Embryonic facial prominence (tissue), 1 donor: ENCODE results near the gene SLIT3.

Experiments
- DNase-seq: peaks from one replicate; pipeline ENCODE4 v3.0.0-alpha.2; 2016; ENCODE audit errors: extremely low spot score

Gene SLIT3

GRCh38 chr5:169300468-169301385 lies at the start of gene SLIT3:
SLIT3 (minus strand) TSS chr5:169301139; CDS start chr5:169300709, 430 bp downstream.
- peak; percentile 81 for DNase-seq

- DNase-seq = no peak
Measured at GRCh38 chr5:169350016-169350415, 49.1 kb upstream of the SLIT3 start.

DNA sequence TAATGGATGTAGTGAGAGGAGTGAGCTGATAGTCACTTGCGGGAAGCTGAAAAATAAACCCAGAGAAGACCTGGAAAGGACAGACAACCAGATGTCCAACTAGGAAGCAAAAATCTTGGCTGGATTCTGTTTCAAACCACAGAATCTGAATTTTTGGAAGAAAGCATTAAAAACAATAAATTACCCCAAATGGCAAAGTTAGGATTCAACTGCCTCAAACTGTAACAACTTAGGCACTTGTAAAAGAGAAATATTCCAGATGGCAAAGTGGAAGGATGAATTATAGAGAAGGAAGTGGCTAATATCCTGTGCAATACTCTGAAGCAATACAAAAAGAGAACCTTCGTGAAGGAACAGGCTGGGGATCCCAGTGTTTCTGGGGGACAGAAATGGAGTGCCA lies 46.8 kb upstream of the SLIT3 start:
- no peak for DNase-seq

DNA sequence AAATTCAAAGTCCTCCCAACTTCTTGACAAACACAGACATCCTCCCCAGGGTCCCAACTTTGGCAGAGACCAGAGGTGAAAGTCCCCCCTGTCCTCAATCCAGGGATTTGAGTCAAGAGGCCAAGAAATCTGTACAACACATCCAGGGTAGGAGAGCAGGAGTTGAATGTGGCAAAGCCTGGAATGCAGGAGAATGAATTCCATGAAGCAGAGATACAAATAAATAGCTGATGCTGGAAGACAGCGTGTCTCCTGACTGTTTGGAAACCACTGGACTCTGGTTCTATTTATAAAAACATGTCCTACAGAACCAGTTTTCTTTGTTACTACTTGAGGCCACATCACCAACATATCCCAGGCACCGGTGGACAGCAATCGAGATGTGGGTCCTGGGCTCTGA lies 43.7 kb upstream of the SLIT3 start:
- no peak for DNase-seq

DNA sequence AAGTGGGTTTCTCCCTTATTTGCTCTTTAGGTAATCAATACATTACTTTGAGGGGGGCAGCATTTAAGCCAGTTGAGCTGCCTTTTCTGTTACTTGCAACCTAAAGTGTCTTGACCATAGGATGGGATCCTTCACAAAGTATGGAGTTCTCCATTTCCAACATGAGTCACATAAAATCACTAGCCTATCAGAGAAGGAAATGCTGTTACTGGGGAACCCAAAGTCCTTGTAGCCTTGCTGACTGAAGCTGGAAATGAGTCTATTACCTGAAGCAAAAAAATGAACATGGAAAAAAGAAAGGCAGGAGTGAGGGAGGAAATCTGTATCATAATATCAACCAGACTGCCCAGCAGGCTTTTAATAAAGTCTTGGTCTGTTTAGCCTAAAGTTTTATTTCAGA lies 42.8 kb upstream of the SLIT3 start:
- no peak for DNase-seq

DNA sequence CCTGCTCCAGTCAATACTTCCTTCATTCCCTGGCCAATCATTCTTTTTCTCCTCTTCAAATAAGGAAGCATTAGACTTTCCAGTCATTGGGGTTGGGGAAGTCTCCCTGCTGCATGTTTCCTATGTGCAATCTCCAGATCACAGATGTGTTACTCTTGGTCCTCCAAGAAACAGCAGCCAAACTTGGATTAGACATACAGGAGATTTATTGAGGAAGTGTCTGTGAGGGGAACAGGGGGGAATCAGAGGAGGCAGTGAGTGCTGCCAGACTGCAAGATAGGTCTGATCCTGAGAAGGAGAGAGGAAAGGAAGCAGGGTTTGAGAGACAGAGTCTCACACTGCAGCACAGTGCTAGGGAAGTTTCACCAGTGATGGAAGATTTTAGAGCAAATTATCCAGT lies 40.6 kb upstream of the SLIT3 start:
- DNase-seq = no peak

- DNase-seq = no peak
Measured at GRCh38 chr5:169339869-169340268, 38.9 kb upstream of the SLIT3 start.

- no peak for DNase-seq
Measured at GRCh38 chr5:169336242-169336641, 35.3 kb upstream of the SLIT3 start.

DNA sequence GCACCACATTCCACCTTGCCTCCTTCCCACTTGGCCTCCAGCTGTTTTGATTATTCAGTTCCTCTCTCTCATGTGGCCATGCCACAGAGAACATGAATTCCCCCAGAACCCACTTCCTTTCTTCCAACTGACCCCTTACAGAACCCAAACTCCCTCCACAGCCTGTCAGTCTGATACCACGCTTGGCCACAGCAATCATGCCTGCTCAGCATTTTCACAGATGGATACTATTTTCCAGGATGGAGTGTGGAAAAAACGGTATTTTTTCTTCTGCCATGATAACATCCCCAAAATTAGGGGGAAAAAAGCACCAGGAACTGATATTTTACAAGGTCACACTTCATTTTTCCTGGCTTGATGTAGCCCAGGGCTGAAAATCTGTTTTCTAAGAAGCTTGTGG lies 34.9 kb upstream of the SLIT3 start:
- DNase-seq = peak; percentile 23

GRCh38 chr5:169333518-169333917 lies 32.6 kb upstream of the SLIT3 start:
- DNase-seq = no peak

DNA sequence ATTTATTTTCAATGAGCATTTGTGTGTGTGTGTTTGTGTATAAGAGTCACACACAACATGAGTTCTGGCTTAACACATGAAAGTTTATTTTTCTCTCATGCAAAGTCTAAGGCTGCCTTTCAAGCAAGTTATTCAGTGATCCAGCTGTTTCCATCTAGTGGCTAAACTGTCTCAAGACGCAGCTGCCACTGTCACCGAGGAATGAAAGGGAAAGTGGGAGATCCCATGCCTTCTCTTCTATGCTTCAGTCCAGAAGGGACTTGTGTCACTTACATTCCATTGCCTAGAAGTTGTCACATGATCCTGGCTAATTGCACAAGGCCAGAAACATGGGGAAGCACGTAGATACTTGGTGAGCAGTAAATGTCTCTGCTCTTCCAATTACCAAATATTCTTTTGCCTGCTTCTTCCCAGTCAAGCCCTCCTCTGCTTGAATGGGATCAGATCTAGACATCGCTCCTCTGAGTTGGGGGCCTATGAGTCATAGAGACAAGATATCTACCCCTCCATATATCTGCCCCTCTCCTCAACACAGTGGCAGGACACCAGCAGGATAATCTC lies 30.4 kb upstream of the SLIT3 start:
- no peak for DNase-seq

GRCh38 chr5:169328401-169328800 lies 27.5 kb upstream of the SLIT3 start:
- DNase-seq = no peak

- DNase-seq = no peak
Measured at GRCh38 chr5:169325273-169325672, 24.3 kb upstream of the SLIT3 start.

DNA sequence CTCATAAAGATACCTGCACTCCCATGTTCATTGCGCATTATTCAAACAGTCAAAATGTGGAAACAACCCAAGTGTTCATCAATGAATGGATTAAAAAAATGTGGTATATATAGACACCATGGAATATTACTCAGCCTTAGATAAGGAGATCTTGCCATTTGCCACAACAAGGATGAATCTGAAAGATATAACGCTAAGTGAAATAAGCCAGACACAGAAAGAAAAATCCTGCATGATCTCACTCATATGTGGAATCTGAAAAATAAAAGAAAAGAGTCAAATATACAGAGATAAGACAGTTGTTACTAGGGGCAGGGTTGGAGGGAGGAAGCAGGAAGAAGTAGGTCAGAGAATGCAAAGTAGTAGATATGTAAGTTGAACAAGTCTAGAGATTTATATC lies 17.6 kb upstream of the SLIT3 start:
- no peak for DNase-seq

DNA sequence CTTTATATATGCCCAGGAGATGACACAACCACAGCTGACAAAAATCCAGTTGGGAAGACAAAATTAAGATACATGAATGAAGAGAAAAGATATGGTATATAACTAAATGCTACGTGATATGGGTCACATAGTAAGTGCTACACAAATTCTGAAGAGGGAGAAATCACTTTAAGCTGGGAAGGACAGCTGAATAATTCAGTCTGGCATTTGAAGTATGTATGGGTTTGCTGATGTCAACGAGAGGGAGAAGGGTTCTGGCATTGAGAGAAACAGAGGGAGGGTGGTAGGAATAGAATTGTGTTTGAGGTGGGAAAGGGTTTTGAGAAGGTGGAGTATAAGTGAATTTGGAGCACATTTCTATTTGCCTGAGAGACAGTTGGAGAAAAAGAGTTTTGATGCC lies 6.7 kb upstream of the SLIT3 start:
- DNase-seq = no peak

- no peak for DNase-seq
Measured at GRCh38 chr5:169305366-169305765, 4.4 kb upstream of the SLIT3 start.

- DNase-seq = no peak
Measured at GRCh38 chr5:169304175-169304574, 3.2 kb upstream of the SLIT3 start.

- DNase-seq = no peak
Measured at GRCh38 chr5:169303119-169303515, 2.2 kb upstream of the SLIT3 start.

GRCh38 chr5:169302491-169303118 lies 1.7 kb upstream of the SLIT3 start:
- peak; percentile 72 for DNase-seq

DNA sequence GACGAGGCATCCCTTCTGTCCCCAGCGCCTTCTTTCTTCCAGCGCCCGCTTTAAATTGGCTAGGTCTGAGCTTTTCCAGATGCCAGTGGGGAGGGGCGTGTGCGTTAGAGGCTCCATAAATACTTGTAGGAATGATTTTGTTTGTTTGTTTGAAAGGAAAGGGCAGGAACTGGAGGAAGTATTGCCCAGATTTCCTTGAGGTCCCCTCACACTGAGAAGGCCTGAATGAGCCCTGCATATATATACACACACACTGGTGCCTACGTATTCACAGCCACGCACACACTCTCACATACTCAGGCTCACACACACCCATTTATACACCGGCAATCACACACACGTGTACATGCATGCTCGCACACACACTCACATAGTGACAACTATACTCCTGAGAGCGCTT lies 1.0 kb upstream of the SLIT3 start:
- DNase-seq = no peak

GRCh38 chr5:169301386-169301934 lies 521 bp upstream of the SLIT3 start:
- DNase-seq = no peak

- no peak for DNase-seq
Measured at GRCh38 chr5:169299663-169300467, 1.1 kb downstream of the SLIT3 start.
